Neural cell (in vitro differentiated cells): ENCODE measurements around the gene BCL2. TPM values are rescaled to one million over a fixed set of nuclear protein-coding genes. Genes with fewer than 3 reads are reported as not detected.

Experiments used
- H2AFZ ChIP-seq: fragments of 200-600, 300-800 bp; sonication (generic), shearing (Covaris generic); 2 replicates; pipeline ENCODE4 v1.6.0; 2014; ENCODE audit warnings: low read depth, mild to moderate bottlenecking, antibody characterized with exemption, low read length, moderate library complexity
- H3F3A ChIP-seq: fragments of 200-600 bp; shearing (Covaris generic); 2 replicates; pipeline ENCODE4 v1.6.1; 2016; ENCODE audit warnings: mild to moderate bottlenecking, moderate library complexity, mixed read lengths, antibody characterized with exemption, low read length; ENCODE audit not compliant: insufficient read depth, poor library complexity, severe bottlenecking
- H3K27ac ChIP-seq: fragments of 200-600, 300-800 bp; sonication (generic), shearing (Covaris generic); 2 replicates; pipeline ENCODE4 v1.5.1; 2014; ENCODE audit warnings: mild to moderate bottlenecking, low read length, moderate library complexity
- H3K27me3 ChIP-seq: fragments of 300-800, 200-600 bp; sonication (generic), shearing (Covaris generic); 2 replicates; pipeline ENCODE4 v1.6.0; 2014; ENCODE audit warnings: mild to moderate bottlenecking, low read depth, low read length, moderate library complexity; ENCODE audit not compliant: insufficient read depth
- H3K36me3 ChIP-seq: fragments of 300-800, 200-600 bp; sonication (generic), shearing (Covaris generic); 2 replicates; pipeline ENCODE4 v1.5.1; 2014; ENCODE audit warnings: mild to moderate bottlenecking, antibody characterized with exemption, low read length, moderate library complexity; ENCODE audit not compliant: insufficient read depth
- H3K4me2 ChIP-seq: fragments of 300-800, 200-600 bp; sonication (generic), shearing (Covaris generic); 2 replicates; pipeline ENCODE4 v1.6.0; 2014; ENCODE audit warnings: mild to moderate bottlenecking, low read length
- H3K4me3 ChIP-seq: fragments of 300-800, 200-600 bp; sonication (generic), shearing (Covaris generic); 2 replicates; pipeline ENCODE4 v1.5.1; 2014; ENCODE audit warnings: mild to moderate bottlenecking, low read length, moderate library complexity
- H3K79me2 ChIP-seq: fragments of 200-600 bp; shearing (Covaris generic); replicated peaks from 2 replicates; pipeline ENCODE4 v1.6.0; 2014; ENCODE audit warnings: mild to moderate bottlenecking, low read length, moderate library complexity; ENCODE audit not compliant: insufficient read depth
- H3K9ac ChIP-seq: fragments of 300-800, 200-600 bp; sonication (generic), shearing (Covaris generic); 2 replicates; pipeline ENCODE4 v1.6.1; 2016; ENCODE audit warnings: mild to moderate bottlenecking, low read length, mixed read lengths
- H3K9me2 ChIP-seq: fragments of 200-600 bp; shearing (Covaris generic); 2 replicates; pipeline ENCODE4 v1.6.1; 2016; ENCODE audit warnings: mild to moderate bottlenecking, low read length, mixed read lengths; ENCODE audit not compliant: insufficient read depth
- H3K9me3 ChIP-seq: fragments of 200-600, 300-800 bp; sonication (generic), shearing (Covaris generic); 2 replicates; pipeline ENCODE4 v1.6.1; 2016; ENCODE audit warnings: mild to moderate bottlenecking, mixed run types, low read length, moderate library complexity, mixed read lengths
- H4K20me1 ChIP-seq: fragments of 200-600 bp; shearing (Covaris generic); 2 replicates; pipeline ENCODE4 v1.6.1; 2016; ENCODE audit warnings: mild to moderate bottlenecking, mixed run types; ENCODE audit not compliant: insufficient read depth
- EP300 ChIP-seq: fragments of 450-650 bp; conservative IDR thresholded peaks from 2 replicates; pipeline ENCODE4 v1.6.1; 2014; ENCODE audit warnings: antibody characterized with exemption, mild to moderate bottlenecking, moderate library complexity; ENCODE audit not compliant: poor library complexity, severe bottlenecking
- EZH2 ChIP-seq: fragments of 200-600, 300-800 bp; shearing (Covaris generic), sonication (generic); IDR thresholded peaks from 2 replicates; pipeline ENCODE4 v1.6.1; 2014; ENCODE audit warnings: antibody characterized with exemption, low read length, borderline replicate concordance, mild to moderate bottlenecking; ENCODE audit not compliant: insufficient read depth, poor library complexity, severe bottlenecking
- MXI1 ChIP-seq: fragments of 450-650 bp; conservative IDR thresholded peaks from 2 replicates; pipeline ENCODE4 v1.6.1; 2014; ENCODE audit warnings: antibody characterized with exemption, mild to moderate bottlenecking; ENCODE audit not compliant: poor library complexity, severe bottlenecking
- POLR2AphosphoS5 ChIP-seq: IDR thresholded peaks from 2 replicates; pipeline ENCODE4 v1.6.1; 2012
- RAD21 ChIP-seq: fragments of 450-650 bp; conservative IDR thresholded peaks from 2 replicates; pipeline ENCODE4 v1.6.1; 2014; ENCODE audit warnings: antibody characterized with exemption, mild to moderate bottlenecking, moderate library complexity
- SMC3 ChIP-seq: fragments of 450-650 bp; conservative IDR thresholded peaks from 2 replicates; pipeline ENCODE4 v1.6.1; 2014; ENCODE audit warnings: antibody characterized with exemption, mild to moderate bottlenecking, moderate library complexity; ENCODE audit not compliant: poor library complexity
- TAF1 ChIP-seq: IDR thresholded peaks from 2 replicates; pipeline ENCODE4 v1.6.1; 2012; ENCODE audit warnings: low read depth
- polyA plus RNA-seq: library from polyadenylated mRNA; depleted of rRNA; stranded (reverse); fragments of >200 nt; gene quantifications from 2 replicates; pipeline ENCODE4 v1.2.3, GENCODE V29; 2014
- TF ChIP-seq, protein P1 (sequence below): fragments of 450-650 bp; IDR thresholded peaks from 2 replicates; pipeline ENCODE4 v1.5.1; 2014; ENCODE audit warnings: antibody characterized with exemption, mild to moderate bottlenecking, moderate library complexity; ENCODE audit not compliant: poor library complexity, severe bottlenecking
- TF ChIP-seq, protein P2 (sequence below): IDR thresholded peaks from 2 replicates; pipeline ENCODE4 v1.6.1; 2012; ENCODE audit warnings: borderline replicate concordance

The BCL2 gene
- polyA plus RNA-seq, 1 donor from 2014 or later = 3.4 TPM

DNA sequence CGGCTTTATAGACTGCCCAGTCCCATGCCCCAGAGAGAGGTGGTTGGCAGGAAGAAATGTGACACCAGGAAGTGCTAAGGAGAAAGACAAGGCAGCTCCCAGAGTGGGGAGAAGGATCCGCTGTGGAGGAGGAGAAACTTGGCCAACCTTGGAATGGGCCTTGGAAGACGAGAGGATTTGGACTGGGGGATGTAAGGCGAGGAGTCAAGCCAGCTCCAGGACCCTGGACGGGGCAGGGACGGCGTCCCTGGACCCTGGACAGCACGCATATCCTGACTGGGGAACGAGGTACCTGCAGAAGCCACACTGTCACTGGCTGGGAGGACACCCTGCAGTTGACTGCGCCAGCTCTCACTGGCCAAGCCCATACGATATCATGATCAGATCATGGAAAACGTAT is 153.4 kb downstream of the BCL2 start:
- Histone ChIP-seq H3K9me2 (no peaks in the 10 kb centered on the region), H3K4me3 (no peak overlapping the region), H3F3A (no peaks in the 10 kb centered on the region), H3K9ac (no peak overlapping the region), H3K36me3 (no peaks in the 10 kb centered on the region), H3K79me2 (no peaks in the 10 kb centered on the region), H3K27me3 (no peaks in the 10 kb centered on the region), H3K9me3 (no peaks in the 10 kb centered on the region), H2AFZ (no peak overlapping the region), H4K20me1 (no peaks in the 10 kb centered on the region), H3K27ac (no peak overlapping the region), H3K4me2 (no peak overlapping the region)
- no peak for TF ChIP-seq SMC3
- TF ChIP-seq TAF1 = no peak
- no peak for TF ChIP-seq EZH2
- TF ChIP-seq, protein P1, sequence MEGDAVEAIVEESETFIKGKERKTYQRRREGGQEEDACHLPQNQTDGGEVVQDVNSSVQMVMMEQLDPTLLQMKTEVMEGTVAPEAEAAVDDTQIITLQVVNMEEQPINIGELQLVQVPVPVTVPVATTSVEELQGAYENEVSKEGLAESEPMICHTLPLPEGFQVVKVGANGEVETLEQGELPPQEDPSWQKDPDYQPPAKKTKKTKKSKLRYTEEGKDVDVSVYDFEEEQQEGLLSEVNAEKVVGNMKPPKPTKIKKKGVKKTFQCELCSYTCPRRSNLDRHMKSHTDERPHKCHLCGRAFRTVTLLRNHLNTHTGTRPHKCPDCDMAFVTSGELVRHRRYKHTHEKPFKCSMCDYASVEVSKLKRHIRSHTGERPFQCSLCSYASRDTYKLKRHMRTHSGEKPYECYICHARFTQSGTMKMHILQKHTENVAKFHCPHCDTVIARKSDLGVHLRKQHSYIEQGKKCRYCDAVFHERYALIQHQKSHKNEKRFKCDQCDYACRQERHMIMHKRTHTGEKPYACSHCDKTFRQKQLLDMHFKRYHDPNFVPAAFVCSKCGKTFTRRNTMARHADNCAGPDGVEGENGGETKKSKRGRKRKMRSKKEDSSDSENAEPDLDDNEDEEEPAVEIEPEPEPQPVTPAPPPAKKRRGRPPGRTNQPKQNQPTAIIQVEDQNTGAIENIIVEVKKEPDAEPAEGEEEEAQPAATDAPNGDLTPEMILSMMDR = no peak
- no peak for TF ChIP-seq POLR2AphosphoS5
- TF ChIP-seq, protein P2, sequence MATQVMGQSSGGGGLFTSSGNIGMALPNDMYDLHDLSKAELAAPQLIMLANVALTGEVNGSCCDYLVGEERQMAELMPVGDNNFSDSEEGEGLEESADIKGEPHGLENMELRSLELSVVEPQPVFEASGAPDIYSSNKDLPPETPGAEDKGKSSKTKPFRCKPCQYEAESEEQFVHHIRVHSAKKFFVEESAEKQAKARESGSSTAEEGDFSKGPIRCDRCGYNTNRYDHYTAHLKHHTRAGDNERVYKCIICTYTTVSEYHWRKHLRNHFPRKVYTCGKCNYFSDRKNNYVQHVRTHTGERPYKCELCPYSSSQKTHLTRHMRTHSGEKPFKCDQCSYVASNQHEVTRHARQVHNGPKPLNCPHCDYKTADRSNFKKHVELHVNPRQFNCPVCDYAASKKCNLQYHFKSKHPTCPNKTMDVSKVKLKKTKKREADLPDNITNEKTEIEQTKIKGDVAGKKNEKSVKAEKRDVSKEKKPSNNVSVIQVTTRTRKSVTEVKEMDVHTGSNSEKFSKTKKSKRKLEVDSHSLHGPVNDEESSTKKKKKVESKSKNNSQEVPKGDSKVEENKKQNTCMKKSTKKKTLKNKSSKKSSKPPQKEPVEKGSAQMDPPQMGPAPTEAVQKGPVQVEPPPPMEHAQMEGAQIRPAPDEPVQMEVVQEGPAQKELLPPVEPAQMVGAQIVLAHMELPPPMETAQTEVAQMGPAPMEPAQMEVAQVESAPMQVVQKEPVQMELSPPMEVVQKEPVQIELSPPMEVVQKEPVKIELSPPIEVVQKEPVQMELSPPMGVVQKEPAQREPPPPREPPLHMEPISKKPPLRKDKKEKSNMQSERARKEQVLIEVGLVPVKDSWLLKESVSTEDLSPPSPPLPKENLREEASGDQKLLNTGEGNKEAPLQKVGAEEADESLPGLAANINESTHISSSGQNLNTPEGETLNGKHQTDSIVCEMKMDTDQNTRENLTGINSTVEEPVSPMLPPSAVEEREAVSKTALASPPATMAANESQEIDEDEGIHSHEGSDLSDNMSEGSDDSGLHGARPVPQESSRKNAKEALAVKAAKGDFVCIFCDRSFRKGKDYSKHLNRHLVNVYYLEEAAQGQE = no peak
- TF ChIP-seq RAD21 = no peak
- no peak for TF ChIP-seq EP300
- no peak for TF ChIP-seq MXI1

DNA sequence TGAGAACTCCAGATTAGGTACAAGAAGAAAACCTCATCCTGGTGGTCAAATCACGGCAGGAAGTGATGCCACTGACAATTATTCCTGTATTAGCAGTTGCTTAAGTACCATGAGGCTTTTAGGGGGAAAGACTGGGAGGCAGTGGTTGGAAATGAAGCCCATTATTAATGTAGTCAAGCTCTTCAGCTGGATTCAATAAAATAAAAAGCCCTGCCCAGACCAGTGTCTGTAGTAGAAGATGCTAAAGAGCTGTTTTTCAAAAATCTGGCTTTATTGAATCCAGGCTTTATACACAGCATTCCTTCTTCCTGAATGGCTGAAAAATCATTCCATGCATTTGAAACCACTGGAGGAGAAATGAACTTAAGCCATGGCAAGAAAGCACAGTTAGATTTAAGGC is 155.2 kb downstream of the BCL2 start:
- H2AFZ ChIP-seq = no peak overlapping the region
- H3K9ac ChIP-seq = no peak overlapping the region
- H4K20me1 ChIP-seq = no peaks in the 10 kb centered on the region
- no peaks in the 10 kb centered on the region for H3K9me3 ChIP-seq
- H3K9me2 ChIP-seq = no peaks in the 10 kb centered on the region
- TF ChIP-seq, protein P2 = no peak
- TF ChIP-seq RAD21 (no peak), TAF1 (no peak), SMC3 (no peak), EP300 (no peak)
- no peaks in the 10 kb centered on the region for H3K27me3 ChIP-seq
- no peaks in the 10 kb centered on the region for H3F3A ChIP-seq
- no peak overlapping the region for H3K4me3 ChIP-seq
- no peak overlapping the region for H3K4me2 ChIP-seq
- no peaks in the 10 kb centered on the region for H3K79me2 ChIP-seq
- H3K27ac ChIP-seq = no peak overlapping the region
- no peaks in the 10 kb centered on the region for H3K36me3 ChIP-seq
